Cardiac muscle cell (in vitro differentiated cells and primary cell): ENCODE measurements around the gene TMEM163. TPM values are rescaled to one million over a fixed set of nuclear protein-coding genes. Genes with fewer than 3 reads are reported as not detected.
"Not testable (repeated sequence)": the region's sequence is repeated elsewhere in the genome, so short reads cannot be mapped to it uniquely, and the experiment has no call there.

Experiments
- DNase-seq, 2 donors: peaks; one replicate each; pipeline versions ENCODE4 v3.0.0 to v3.0.0-alpha.2; 2010 to 2017; ENCODE audit warnings: low read depth in 1 of 2, low spot score in 1 of 2
- H3K27ac ChIP-seq: fragments of 200-600 bp; sonication (generic); 2 replicates; pipeline ENCODE4 v1.5.1; 2016
- H3K27me3 ChIP-seq: fragments of 200-600 bp; sonication (generic); 2 replicates; pipeline ENCODE4 v1.6.0; 2016; ENCODE audit warnings: control low read depth
- H3K36me3 ChIP-seq: fragments of 200-600 bp; sonication (generic); 2 replicates; pipeline ENCODE4 v1.5.1; 2016; ENCODE audit warnings: control low read depth
- H3K4me1 ChIP-seq: fragments of 200-600 bp; sonication (generic); 2 replicates; pipeline ENCODE4 v1.8.1; 2017; ENCODE audit warnings: low read depth, mild to moderate bottlenecking, mixed run types
- H3K4me3 ChIP-seq: fragments of 200-600 bp; sonication (generic); 2 replicates; pipeline ENCODE4 v1.5.1; 2016; ENCODE audit warnings: mild to moderate bottlenecking
- H3K9me3 ChIP-seq: fragments of 200-600 bp; sonication (generic); 2 replicates; pipeline ENCODE4 v1.5.1; 2017; ENCODE audit warnings: low read depth, mild to moderate bottlenecking, control low read depth
- polyA plus RNA-seq: library from polyadenylated mRNA; unstranded; fragments of >200 nt; fragmentation: Nextera tagmentation; extraction: Ambion mirVana; gene quantifications from 2 replicates; pipeline ENCODE4 v1.2.1, GENCODE V29; 2016
- total RNA-seq: library from RNA; depleted of rRNA; stranded (reverse); fragments of >200 nt; gene quantifications from 2 replicates; pipeline ENCODE4 v1.2.3, GENCODE V29; 2016
- TF ChIP-seq, protein P1 (sequence below): IDR thresholded peaks from 2 replicates; pipeline ENCODE4 v1.5.1; 2012; ENCODE audit warnings: low read depth, mild to moderate bottlenecking, low read length

The TMEM163 gene
- total and polyA plus RNA-seq, 2 experiments from 2014 or later = 45.8 to 58.1 TPM

- Histone ChIP-seq H3K4me1 (peaks cover under 1% of the 10 kb centered on the region), H3K27ac (no peak overlapping the region), H3K27me3 (no peaks in the 10 kb centered on the region), H3K9me3 (no peaks in the 10 kb centered on the region), H3K36me3 (no peaks in the 10 kb centered on the region), H3K4me3 (no peak overlapping the region)
- DNase-seq = no peak
- TF ChIP-seq, protein P1, sequence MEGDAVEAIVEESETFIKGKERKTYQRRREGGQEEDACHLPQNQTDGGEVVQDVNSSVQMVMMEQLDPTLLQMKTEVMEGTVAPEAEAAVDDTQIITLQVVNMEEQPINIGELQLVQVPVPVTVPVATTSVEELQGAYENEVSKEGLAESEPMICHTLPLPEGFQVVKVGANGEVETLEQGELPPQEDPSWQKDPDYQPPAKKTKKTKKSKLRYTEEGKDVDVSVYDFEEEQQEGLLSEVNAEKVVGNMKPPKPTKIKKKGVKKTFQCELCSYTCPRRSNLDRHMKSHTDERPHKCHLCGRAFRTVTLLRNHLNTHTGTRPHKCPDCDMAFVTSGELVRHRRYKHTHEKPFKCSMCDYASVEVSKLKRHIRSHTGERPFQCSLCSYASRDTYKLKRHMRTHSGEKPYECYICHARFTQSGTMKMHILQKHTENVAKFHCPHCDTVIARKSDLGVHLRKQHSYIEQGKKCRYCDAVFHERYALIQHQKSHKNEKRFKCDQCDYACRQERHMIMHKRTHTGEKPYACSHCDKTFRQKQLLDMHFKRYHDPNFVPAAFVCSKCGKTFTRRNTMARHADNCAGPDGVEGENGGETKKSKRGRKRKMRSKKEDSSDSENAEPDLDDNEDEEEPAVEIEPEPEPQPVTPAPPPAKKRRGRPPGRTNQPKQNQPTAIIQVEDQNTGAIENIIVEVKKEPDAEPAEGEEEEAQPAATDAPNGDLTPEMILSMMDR = no peak
Measured at GRCh38 chr2:134482131-134482723, 236.6 kb downstream of the TMEM163 start.

- Histone ChIP-seq H3K4me3 (no peak overlapping the region), H3K27ac (no peak overlapping the region), H3K4me1 (peaks cover 3% of the 10 kb centered on the region), H3K36me3 (no peaks in the 10 kb centered on the region), H3K27me3 (no peaks in the 10 kb centered on the region), H3K9me3 (no peaks in the 10 kb centered on the region)
- TF ChIP-seq, protein P1 = no peak
- no peak for DNase-seq
Measured at GRCh38 chr2:134479696-134480330, 239.0 kb downstream of the TMEM163 start.

DNA sequence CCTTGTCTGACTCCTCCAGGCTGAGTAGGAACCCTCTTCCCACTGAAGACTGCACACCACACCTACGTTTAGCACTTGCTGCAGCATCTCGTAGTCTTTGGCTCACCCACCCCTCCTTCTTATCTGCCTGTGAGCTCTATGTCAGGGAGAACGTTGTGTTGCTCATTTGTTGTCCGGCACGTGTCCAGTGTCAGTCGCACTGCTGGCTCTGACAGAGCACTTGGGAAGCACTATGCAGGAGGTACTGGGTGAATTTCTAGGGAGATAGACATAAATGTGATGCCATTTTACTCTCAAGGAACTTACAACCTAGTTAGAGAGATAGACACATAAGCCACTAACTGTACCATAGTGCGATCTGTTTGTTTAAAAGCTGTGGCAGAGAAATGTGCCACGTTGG lies 241.8 kb downstream of the TMEM163 start:
- H3K4me1 ChIP-seq, H3K4me3 ChIP-seq, H3K27me3 ChIP-seq, H3K9me3 ChIP-seq, DNase-seq, H3K27ac ChIP-seq, H3K36me3 ChIP-seq: not testable (repeated sequence)

DNA sequence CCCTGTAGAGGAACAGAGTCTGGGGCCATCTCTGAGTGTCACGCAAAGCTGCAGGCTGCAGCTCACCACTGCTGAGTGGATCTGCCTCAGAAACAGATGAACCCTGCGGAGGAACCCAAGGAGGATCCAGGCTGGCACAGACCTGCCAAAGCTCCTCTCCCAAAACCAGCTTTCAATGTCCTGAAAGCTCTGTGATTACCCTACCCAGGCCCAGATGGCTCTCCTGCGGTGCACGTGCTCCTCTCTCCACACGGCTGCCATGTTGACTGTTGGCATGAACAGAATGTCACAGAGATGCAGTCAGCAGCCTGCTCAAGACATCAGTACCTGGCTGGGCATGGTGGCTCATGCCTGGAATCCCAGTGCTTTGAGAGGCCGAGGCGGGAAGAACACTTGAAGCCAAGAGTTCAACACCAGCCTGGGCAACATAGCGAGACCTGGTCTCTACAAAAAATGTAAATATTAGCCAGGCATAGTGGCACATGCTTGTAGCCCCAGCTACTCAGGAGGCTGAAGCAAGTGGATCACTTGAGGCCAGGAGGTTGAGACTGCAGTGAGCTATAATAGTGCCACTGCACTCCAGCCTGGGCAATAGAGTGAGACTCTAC lies 248.1 kb downstream of the TMEM163 start:
- TF ChIP-seq, protein P1 = no peak
- no peaks in the 10 kb centered on the region for H3K9me3 ChIP-seq
- H3K4me3 ChIP-seq = no peak overlapping the region
- DNase-seq = no peak
- no peaks in the 10 kb centered on the region for H3K36me3 ChIP-seq
- H3K4me1 ChIP-seq = peaks cover 11% of the 10 kb centered on the region
- H3K27ac ChIP-seq = no peak overlapping the region
- H3K27me3 ChIP-seq = no peaks in the 10 kb centered on the region

DNA sequence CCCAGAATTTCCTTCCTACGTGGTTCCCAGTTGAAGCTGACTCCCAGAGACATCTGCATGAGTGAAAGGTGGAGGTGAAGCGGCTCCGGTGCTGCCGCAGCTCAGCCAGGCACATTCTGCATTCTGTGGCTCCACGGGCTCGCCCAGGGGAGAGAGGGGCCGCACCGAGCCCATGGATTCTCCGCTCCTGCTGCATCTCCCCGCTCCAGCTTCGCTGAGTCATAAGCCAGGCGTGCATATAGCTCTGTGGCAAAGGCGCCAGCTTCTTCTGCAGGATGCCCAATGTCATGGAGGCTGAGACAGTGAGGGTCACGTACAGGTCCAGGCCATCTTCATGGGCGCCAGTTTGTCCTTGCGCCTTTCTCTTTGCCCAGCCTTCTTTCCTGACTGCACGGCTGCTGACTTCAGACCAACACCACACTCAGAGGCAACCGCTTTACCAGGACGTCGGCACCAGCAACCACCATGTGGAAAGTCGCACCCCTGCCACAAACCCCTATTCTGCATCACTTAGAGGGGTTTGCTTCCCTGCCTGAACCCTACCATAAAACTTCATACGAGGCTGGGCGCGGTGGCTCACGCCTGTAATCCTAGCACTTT lies 249.2 kb downstream of the TMEM163 start:
- Histone ChIP-seq H3K27me3 (no peaks in the 10 kb centered on the region), H3K36me3 (no peaks in the 10 kb centered on the region), H3K4me3 (no peak overlapping the region), H3K27ac (no peak overlapping the region), H3K9me3 (no peaks in the 10 kb centered on the region), H3K4me1 (peaks cover 17% of the 10 kb centered on the region)
- TF ChIP-seq, protein P1 = no peak
- DNase-seq = no peak

- Histone ChIP-seq H3K4me1 (peaks cover 17% of the 10 kb centered on the region), H3K27ac (no peak overlapping the region), H3K36me3 (no peaks in the 10 kb centered on the region), H3K27me3 (no peaks in the 10 kb centered on the region), H3K4me3 (no peak overlapping the region), H3K9me3 (no peaks in the 10 kb centered on the region)
- TF ChIP-seq, protein P1 = no peak
- no peak for DNase-seq
Measured at GRCh38 chr2:134468776-134469175, 250.0 kb downstream of the TMEM163 start.
